Loucy (cell line): Measurements from ENCODE around the gene LIPK.

Experiments used
- H2AFZ ChIP-seq: fragments of 200-600 bp; sonication (generic); 2 replicates; pipeline ENCODE4 v1.6.0; 2016; ENCODE audit warnings: antibody characterized with exemption, mild to moderate bottlenecking, low read length, moderate library complexity
- H3F3A ChIP-seq: fragments of 200-600 bp; 2 replicates; pipeline ENCODE4 v1.6.0; 2016; ENCODE audit warnings: antibody characterized with exemption, low read depth, mild to moderate bottlenecking
- H3K27me3 ChIP-seq: fragments of 200-600 bp; sonication (generic); 2 replicates; pipeline ENCODE4 v1.6.1; 2014; ENCODE audit warnings: low read length, mild to moderate bottlenecking; ENCODE audit not compliant: insufficient read depth, poor library complexity, severe bottlenecking
- H3K36me3 ChIP-seq: fragments of 200-600 bp; sonication (generic); 2 replicates; pipeline ENCODE4 v1.6.1; 2016; ENCODE audit warnings: low read length; ENCODE audit not compliant: insufficient read depth
- H3K4me1 ChIP-seq: fragments of 200-600 bp; sonication (generic); 2 replicates; pipeline ENCODE4 v1.5.1; 2014; ENCODE audit warnings: low read length, mild to moderate bottlenecking; ENCODE audit not compliant: insufficient read depth, poor library complexity, severe bottlenecking
- H3K4me2 ChIP-seq: fragments of 200-600 bp; sonication (generic); 2 replicates; pipeline ENCODE4 v1.6.0; 2014; ENCODE audit warnings: antibody characterized with exemption, low read length, low read depth, mild to moderate bottlenecking; ENCODE audit not compliant: poor library complexity, severe bottlenecking
- H3K4me3 ChIP-seq: fragments of 200-600 bp; sonication (generic); 2 replicates; pipeline ENCODE4 v1.5.1; 2014; ENCODE audit warnings: low read length, mild to moderate bottlenecking, mixed read lengths; ENCODE audit not compliant: poor library complexity, severe bottlenecking
- H3K79me2 ChIP-seq: fragments of 200-600 bp; sonication (generic); 2 replicates; pipeline ENCODE4 v1.6.1; 2014; ENCODE audit warnings: low read length; ENCODE audit not compliant: insufficient read depth
- H3K9ac ChIP-seq: fragments of 200-600 bp; sonication (generic); 2 replicates; pipeline ENCODE4 v1.6.0; 2014; ENCODE audit warnings: mild to moderate bottlenecking, low read depth, low read length, moderate library complexity; ENCODE audit not compliant: poor library complexity, severe bottlenecking
- H3K9me2 ChIP-seq: fragments of 200-600 bp; sonication (generic); replicated peaks from 2 replicates; pipeline ENCODE4 v1.6.1; 2016; ENCODE audit warnings: low read depth, low read length, mixed read lengths
- H3K9me3 ChIP-seq: fragments of 200-600 bp; sonication (generic); 2 replicates; pipeline ENCODE4 v1.6.1; 2014; ENCODE audit warnings: mild to moderate bottlenecking, antibody characterized with exemption, low read length, low read depth; ENCODE audit not compliant: insufficient read depth
- H4K20me1 ChIP-seq: fragments of 200-600 bp; sonication (generic); 2 replicates; pipeline ENCODE4 v1.6.0; 2014; ENCODE audit warnings: antibody characterized with exemption, low read length, mild to moderate bottlenecking; ENCODE audit not compliant: insufficient read depth, poor library complexity, severe bottlenecking
- CTCF ChIP-seq: fragments of 200-600 bp; sonication (generic); conservative IDR thresholded peaks from 2 replicates; pipeline ENCODE4 v1.5.1; 2014; ENCODE audit warnings: mild to moderate bottlenecking, antibody characterized with exemption, low read length
- EZH2phosphoT487 ChIP-seq: fragments of 200-600 bp; IDR thresholded peaks from 2 replicates; pipeline ENCODE4 v1.6.1; 2018; ENCODE audit warnings: antibody characterized with exemption, mild to moderate bottlenecking, moderate library complexity, borderline replicate concordance

The LIPK gene

GRCh38 chr10:88762906-88763305 lies 56.9 kb downstream of the LIPK start:
- H3K9ac ChIP-seq, result no peak overlapping the region

GRCh38 chr10:88763441-88763840 lies 57.4 kb downstream of the LIPK start:
- Histone ChIP-seq H3K79me2 (no peaks in the 10 kb centered on the region), H4K20me1 (no peaks in the 10 kb centered on the region), H3K9me2 (no peaks in the 10 kb centered on the region), H3K9me3 (no peaks in the 10 kb centered on the region), H3F3A (no peaks in the 10 kb centered on the region), H3K36me3 (no peaks in the 10 kb centered on the region), H3K4me1 (no peaks in the 10 kb centered on the region), H3K9ac (no peak overlapping the region), H2AFZ (no peak overlapping the region), H3K4me3 (no peak overlapping the region), H3K27me3 (no peaks in the 10 kb centered on the region), H3K4me2 (no peak overlapping the region)
- TF ChIP-seq EZH2phosphoT487, result no peak
- TF ChIP-seq CTCF, result no peak

More at GRCh38 chr10:88762906-88763305, 56.9 kb downstream of the LIPK start:
- H3K9me3 ChIP-seq, result no peaks in the 10 kb centered on the region
- no peak overlapping the region for H2AFZ ChIP-seq
- no peak overlapping the region for H3K4me3 ChIP-seq
- no peaks in the 10 kb centered on the region for H3K9me2 ChIP-seq
- no peaks in the 10 kb centered on the region for H3K79me2 ChIP-seq
- H3K4me1 ChIP-seq, result no peaks in the 10 kb centered on the region
- no peaks in the 10 kb centered on the region for H3K27me3 ChIP-seq
- TF ChIP-seq EZH2phosphoT487 (no peak), CTCF (no peak)
- no peaks in the 10 kb centered on the region for H4K20me1 ChIP-seq
- no peaks in the 10 kb centered on the region for H3F3A ChIP-seq
- no peak overlapping the region for H3K4me2 ChIP-seq
- no peaks in the 10 kb centered on the region for H3K36me3 ChIP-seq

- Histone ChIP-seq H3K9me2 (no peaks in the 10 kb centered on the region), H3K36me3 (no peaks in the 10 kb centered on the region), H3K4me1 (no peaks in the 10 kb centered on the region), H3K4me2 (no peak overlapping the region), H3K9me3 (no peaks in the 10 kb centered on the region), H3F3A (no peaks in the 10 kb centered on the region), H3K9ac (no peak overlapping the region), H3K4me3 (no peak overlapping the region), H4K20me1 (no peaks in the 10 kb centered on the region), H2AFZ (no peak overlapping the region), H3K79me2 (no peaks in the 10 kb centered on the region), H3K27me3 (no peaks in the 10 kb centered on the region)
- TF ChIP-seq EZH2phosphoT487, result no peak
- no peak for TF ChIP-seq CTCF
Measured at GRCh38 chr10:88764110-88764509, 58.1 kb downstream of the LIPK start.
